ENCODE data around the gene IGFBP1.

GRCh38 chr7:45939574-45939973 is 51.3 kb downstream of the IGFBP1 start:
- TF ChIP-seq CTCF (IDR thresholded peaks at IDR 0.05; ENCODE audit: poor library complexity, severe bottlenecking) (no peak), EP300 (conservative IDR thresholded peaks at IDR 0.05; ENCODE audit: poor library complexity, severe bottlenecking) (no peak), TAF1 (IDR thresholded peaks at IDR 0.05; ENCODE audit: low read depth) (no peak)

Data from neural cell (in vitro differentiated cells).